Measurements from ENCODE around the gene CLCA1. TPM values are rescaled to one million over a fixed set of nuclear protein-coding genes. Genes with fewer than 3 reads are reported as not detected.
A peak's percentile ranks its signal among the peaks of the same experiment; 100 is the strongest.

Gene CLCA1
- total RNA-seq, 3 donors from 2014 or later = under 0.01 TPM; not detected in 2

DNA sequence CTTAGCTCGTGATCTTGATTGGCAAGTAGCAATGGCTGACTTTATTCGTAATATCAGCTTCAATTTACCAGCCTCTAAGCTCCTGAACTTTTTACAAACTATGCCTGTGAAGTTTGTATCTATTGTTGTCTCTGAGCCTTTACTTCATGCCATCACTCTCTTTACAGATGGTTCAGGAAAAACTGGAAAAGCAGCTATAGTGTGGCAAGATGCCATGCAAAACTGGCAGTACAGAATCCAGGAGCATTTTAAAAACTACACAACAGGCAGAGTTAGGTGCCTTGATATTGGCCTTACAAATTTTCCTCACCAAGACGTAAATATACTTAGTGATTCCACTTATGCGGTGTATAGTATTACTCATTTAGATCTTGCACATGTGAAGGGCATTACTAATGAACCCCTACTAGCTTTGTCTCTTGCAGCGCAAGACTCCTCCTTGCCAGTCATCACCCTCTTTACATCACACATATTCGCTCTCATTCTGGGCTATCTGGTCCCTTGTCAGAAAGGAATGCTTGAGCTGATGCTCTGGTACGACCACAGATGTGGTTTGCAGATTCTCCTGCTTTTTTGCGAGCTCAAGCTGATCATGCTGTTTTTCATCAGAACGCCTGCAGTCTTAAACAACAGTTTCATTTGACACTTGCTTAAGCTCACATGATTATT lies 36.3 kb downstream of the CLCA1 start:
- Histone ChIP-seq H3K27me3 (no peaks in the 10 kb centered on the region), H3K4me1 (peaks cover 0 to 10% of the 10 kb centered on the region in 2 donors), H3K9me3 (no peaks in the 10 kb centered on the region), H3K4me3 (peak overlapping the region in 1 of 3 donors; percentile 6), H3K27ac (peak overlapping the region; percentile 74 to 89), H3K36me3 (no peaks in the 10 kb centered on the region)
- intact Hi-C loops (cut with DNase I; ENCODE audit: low total_unique reads) = no loop called here
- DNase-seq (ENCODE audit: low spot score in 2 of 2) = peak in 1 of 2 donors; percentile 80
- TF ChIP-seq CTCF (IDR thresholded peaks at IDR 0.05) (no peak), POLR2AphosphoS5 (IDR thresholded peaks at IDR 0.05) (peak in 1 of 3 donors; percentile 61)

DNA sequence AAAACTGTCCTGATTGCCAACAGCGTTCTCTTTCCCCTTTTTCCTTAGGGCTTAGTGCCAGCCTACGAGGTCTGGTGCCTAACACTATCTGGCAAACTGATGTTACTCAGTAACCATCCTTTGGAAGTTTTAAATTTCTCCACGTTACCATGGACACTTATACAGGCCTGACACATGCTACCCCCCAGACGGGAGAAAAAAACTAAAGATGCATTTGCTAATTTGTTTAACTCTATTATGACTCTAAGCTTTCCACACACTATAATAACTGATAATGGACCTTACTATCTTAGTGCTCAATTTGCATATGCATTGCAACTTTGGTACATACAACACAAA lies 36.8 kb downstream of the CLCA1 start:
- peak overlapping the region; percentile 74 to 89 for H3K27ac ChIP-seq
- peak overlapping the region in 1 of 3 donors; percentile 6 for H3K4me3 ChIP-seq
- intact Hi-C loops (cut with DNase I; ENCODE audit: low total_unique reads) = no loop called here
- TF ChIP-seq POLR2AphosphoS5 (IDR thresholded peaks at IDR 0.05) (no peak), CTCF (IDR thresholded peaks at IDR 0.05) (no peak), POLR2A (IDR thresholded peaks at IDR 0.05) (no peak)
- H3K36me3 ChIP-seq = no peaks in the 10 kb centered on the region
- peaks cover 0 to 10% of the 10 kb centered on the region in 2 donors for H3K4me1 ChIP-seq
- no peak for DNase-seq (ENCODE audit: low spot score in 2 of 2)
- H3K27me3 ChIP-seq = no peaks in the 10 kb centered on the region
- H3K9me3 ChIP-seq = no peaks in the 10 kb centered on the region

GRCh38 chr1:86507935-86508582 lies 39.3 kb downstream of the CLCA1 start:
- Histone ChIP-seq H3K9me3 (no peaks in the 10 kb centered on the region), H3K4me1 (peaks cover 0 to 8% of the 10 kb centered on the region in 2 donors), H3K36me3 (no peaks in the 10 kb centered on the region), H3K27ac (no peak overlapping the region), H3K27me3 (no peaks in the 10 kb centered on the region), H3K4me3 (no peak overlapping the region)
- peak in 2 of 3 donors; percentile 37 to 62 for TF ChIP-seq CTCF (IDR thresholded peaks at IDR 0.05)
- TF ChIP-seq POLR2AphosphoS5 (IDR thresholded peaks at IDR 0.05) = no peak
- DNase-seq (ENCODE audit: low spot score in 2 of 2) = no peak
- intact Hi-C loops (cut with DNase I; ENCODE audit: low total_unique reads) = no loop called here

DNA sequence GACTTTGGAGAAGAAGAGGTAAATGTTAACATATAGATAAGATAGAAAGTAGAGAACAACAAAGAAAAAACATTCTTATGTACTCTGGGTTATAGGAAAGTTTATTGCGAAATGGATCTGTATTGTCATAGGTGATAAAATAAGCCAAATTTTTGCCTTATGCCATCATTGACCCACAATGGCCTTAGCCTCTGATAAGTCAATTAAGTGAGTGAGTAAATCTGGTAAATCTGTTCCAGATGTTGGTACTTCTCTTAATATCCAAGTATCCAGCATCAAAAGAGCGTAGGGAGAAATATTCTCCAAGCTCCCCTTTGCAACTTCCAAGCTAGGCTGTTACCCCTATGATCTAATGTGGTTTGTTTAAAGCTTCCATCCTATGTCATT lies 39.8 kb downstream of the CLCA1 start:
- no peak for DNase-seq (ENCODE audit: low spot score in 2 of 2)
- Histone ChIP-seq H3K4me1 (peaks cover 0 to 5% of the 10 kb centered on the region in 2 donors), H3K4me3 (no peak overlapping the region), H3K27ac (no peak overlapping the region), H3K36me3 (no peaks in the 10 kb centered on the region), H3K9me3 (no peaks in the 10 kb centered on the region), H3K27me3 (no peaks in the 10 kb centered on the region)
- intact Hi-C loops (cut with DNase I; ENCODE audit: low total_unique reads) = no loop called here
- no peak for TF ChIP-seq POLR2AphosphoS5 (IDR thresholded peaks at IDR 0.05)

DNA sequence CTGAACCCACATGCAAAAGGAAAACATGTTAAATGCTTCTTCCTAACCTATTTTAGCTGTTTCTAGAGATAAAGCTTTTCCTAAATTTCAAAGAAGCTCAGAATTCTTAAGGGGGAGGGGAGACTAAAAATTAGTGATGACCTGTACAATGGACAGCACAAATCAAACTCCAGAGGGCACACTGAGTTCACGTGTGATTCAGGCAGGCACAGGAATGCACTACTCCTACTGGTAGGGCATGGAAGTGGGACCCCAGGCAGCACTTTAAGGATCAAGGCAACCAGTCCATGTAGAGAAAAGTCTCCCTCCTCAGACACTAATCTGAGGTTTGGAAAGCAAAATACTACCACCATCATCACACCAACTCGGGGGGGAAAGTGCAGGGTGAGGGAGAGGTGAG lies 46.9 kb downstream of the CLCA1 start:
- TF ChIP-seq POLR2A (IDR thresholded peaks at IDR 0.05) (no peak), CTCF (IDR thresholded peaks at IDR 0.05) (peak in 1 of 3 donors; percentile 29)
- no peak overlapping the region for H3K27ac ChIP-seq
- no peaks in the 10 kb centered on the region for H3K27me3 ChIP-seq
- intact Hi-C loops (cut with DNase I; ENCODE audit: low total_unique reads) = no loop called here
- H3K9me3 ChIP-seq = no peaks in the 10 kb centered on the region
- no peak overlapping the region for H3K4me3 ChIP-seq
- H3K36me3 ChIP-seq = no peaks in the 10 kb centered on the region
- no peak for DNase-seq (ENCODE audit: low spot score in 2 of 2)
- H3K4me1 ChIP-seq = no peaks in the 10 kb centered on the region
